CD4-positive, alpha-beta T cell treated with Interleukin-1 beta for 1 hour (primary cell): Measurements from ENCODE around the gene LPAR2.
"Not testable (repeated sequence)": the region's sequence is repeated elsewhere in the genome, so short reads cannot be mapped to it uniquely, and the experiment has no call there.

Source experiments
- DNase-seq, 2 donors: peaks; one replicate each; pipeline ENCODE4 v3.0.0-alpha.2; 2020 to 2022

Gene LPAR2

DNA sequence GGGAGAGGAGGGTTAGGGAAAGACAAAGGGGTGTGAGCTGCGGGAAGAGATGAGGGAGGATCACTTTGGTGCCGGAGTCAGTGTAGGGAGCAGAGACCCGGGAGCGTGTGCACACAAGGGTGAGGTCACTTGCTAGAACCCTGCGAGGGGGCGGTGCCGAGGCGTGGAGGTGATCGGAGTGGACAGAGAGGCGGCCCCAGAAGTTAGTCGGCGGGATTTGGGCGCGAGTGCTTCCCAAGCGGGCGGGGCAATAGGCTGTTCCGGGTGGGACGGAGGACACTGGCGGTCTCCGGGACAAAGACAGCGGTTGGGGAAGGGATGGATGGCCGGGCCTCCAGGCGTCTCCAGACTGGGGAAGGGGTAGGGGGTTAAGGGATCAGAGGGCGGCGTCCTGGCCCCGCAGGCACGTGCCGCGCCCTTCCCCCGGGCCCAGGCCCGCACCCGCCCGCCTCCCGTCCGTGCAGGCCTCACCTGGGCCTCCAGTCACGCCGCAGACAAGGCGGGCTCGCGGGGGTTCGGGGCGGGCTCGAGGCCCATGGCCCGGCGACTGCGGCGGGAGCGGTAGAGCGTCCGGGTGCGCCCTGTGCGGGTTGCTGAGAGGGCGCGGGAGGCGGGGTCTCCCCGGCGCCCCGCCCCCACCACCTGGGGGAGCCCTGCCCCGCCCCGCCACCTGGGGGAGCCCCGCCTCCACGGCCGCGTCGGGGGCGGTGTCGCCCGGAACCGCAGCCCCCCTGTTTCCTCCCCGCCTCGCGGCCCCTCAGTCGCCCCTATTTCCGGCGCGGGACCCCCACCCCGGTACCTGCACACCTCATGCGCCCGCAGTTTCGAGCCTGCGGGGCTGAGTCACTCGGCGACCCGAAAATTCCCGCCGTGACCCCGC lies at the start of gene LPAR2:
Gene LPAR2 (minus strand): TSS at position 600 of the 880 bp plus-strand sequence. CDS start 945 bp downstream, outside the sequence.
- peak; percentile 80 to 84 for DNase-seq

GRCh38 chr19:19677579-19677978 lies 49.6 kb upstream of the LPAR2 start:
- no peak for DNase-seq

- DNase-seq, result no peak
Observed at GRCh38 chr19:19674315-19674714, 46.3 kb upstream of the LPAR2 start.

DNA sequence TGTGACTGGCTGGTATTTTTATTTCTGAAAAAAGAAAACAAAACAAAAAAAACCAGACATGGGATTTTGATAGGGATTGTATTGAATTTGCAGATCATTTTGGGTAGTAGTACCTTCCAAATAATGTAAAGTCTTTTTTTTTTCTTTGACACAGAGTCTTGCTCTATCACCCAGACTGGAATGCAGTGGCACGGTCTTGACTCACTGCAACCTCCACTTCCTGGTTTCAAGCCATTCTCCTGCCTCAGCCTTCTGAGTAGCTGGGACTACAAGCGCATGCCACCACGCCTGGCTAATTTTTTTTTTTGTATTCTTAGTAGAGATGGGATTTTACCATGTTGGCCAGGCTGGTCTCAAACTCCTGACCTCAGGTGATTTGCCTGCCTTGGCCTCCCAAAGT lies 44.8 kb upstream of the LPAR2 start:
- DNase-seq, result no peak

DNA sequence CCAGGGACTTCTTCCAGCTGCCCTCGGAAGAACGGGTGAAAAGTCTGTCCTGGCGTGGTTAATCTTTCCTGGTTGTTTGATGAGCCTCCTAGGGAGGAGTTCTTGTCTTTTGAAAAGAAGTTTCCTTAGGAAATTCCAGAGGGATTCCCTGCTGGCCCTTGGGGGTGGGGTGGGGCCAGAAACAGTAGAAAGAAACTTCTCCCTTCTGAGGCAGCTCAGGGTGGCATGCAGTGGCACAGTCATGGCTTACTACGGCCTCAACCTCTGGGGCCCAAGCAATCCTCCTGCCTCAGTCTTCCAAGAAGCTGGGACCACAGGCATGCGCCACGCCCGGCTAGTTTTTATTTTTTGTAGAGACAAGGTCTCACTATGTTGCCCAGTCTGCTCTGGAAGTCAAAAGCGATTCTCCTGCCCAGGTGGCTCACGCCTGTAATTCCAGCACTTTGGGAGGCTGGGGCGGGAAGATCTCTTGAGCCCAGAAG lies 42.1 kb upstream of the LPAR2 start:
- no peak for DNase-seq

DNA sequence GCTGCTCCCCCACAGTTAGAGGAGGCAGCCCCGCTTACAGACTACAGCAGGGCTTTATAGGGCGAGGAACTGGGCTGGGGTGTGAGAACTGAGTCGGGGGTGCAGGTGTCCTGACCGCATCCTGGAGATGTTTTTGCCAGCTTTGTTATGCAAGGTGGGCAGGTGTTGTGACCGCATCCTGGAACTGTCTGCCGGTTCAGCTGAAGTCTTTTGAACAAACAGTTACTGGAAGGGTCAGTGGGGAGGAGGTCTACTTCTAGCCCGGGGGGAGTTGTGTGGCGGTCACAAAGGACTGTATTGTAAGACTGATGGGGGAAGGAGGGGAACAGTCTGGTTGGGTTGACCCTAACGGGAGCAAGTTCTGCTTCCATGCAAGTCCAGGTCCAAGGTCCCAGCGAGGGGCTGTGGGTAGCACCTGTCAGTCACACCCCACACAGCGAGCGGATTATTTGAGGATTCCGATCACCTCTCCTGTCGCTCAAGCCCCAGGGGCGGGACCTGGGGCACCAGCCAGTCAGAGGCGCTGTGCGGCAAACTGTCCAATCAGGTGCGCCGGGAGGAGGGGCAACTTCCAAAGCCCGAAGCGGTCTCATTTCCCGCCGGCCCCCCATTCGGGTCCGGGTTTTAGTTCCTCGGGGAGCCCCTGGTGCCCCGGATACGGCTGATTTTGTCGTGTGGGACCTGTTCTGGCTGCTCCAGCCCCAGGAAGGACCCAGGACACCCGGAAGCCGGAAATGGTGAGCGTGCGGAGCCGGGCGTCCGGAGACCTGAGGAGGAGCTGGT lies 40.4 kb upstream of the LPAR2 start, which contains the start of gene ZNF101:
Gene ZNF101 (plus strand): TSS at position 610 of the 783 bp plus-strand sequence. CDS start 125 bp downstream, at position 735.
- peak; percentile 94 for DNase-seq

DNA sequence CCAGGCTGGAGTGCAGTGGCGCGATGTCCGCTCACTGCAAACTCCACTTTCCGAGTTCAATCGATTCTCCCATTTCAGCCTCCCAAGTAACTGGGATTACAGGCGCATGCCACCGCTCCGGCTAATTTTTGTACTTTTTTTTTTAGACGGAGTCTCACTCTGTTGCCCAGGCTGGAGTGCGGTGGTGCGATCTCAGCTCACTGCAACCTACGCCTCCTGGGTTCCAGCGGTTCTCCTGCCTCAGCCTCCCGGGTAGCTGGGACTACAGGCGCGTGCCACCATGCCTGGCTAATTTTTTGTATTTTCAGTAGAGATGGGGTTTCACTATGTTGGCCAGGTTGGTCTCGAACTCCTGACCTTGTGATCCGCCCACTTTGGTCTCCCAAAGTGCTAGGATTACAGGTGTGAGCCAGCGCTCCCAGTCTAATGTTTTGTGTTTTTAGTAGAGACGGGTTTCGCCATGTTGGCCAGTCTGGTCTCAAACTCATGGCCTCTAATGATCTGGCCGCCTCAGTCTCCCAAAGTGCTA lies 37.5 kb upstream of the LPAR2 start:
- DNase-seq, result not testable (repeated sequence)

DNA sequence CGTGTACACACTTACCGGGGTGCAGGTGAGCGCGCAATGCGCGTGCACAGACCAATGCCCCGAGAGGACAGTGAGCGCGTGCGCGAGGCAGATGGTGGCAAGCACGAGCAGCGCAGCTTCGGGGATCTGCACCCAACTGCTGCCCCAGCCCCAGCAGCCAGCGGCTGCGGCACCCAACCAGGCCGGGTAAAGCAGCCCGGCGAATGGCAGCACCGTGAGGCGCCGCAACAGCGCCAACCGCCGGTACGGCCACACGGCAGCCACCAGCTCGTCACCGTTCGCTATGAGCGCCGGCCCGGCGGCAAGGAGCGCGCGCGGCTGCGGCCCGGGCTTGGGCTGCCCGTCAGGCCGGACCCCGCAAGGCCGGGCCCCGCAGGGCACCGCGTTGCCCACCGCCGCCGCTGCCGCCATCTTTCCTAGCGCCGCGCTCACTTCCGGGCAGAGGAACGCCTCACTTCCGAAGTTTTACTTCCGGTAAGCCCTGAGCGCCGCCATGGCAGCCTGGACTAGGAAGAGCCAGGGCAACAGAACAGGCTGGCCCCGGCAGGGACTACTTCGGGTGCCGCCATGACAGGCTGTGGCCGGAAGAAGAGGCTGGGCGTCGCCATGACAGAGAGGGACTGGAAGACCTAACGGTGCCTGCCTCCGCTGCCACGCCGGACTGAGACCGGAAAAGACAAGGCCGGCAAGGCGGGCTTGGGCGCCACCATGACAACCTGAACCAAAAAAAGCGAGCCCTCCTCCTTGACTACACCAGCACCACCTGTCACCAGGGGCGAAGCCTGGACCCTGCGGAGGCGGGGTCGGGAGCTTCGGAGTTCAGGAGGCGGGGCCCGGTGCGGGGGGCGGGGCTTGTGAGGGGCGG lies 35.5 kb upstream of the LPAR2 start, which contains the start of gene ATP13A1:
Gene ATP13A1 (minus strand): TSS at position 421 of the 865 bp plus-strand sequence. CDS start 10 bp downstream, at position 411.
- DNase-seq, result peak; percentile 97 to 99

- no peak for DNase-seq
Observed at GRCh38 chr19:19662871-19663255, 34.8 kb upstream of the LPAR2 start.

GRCh38 chr19:19662344-19662743 lies 34.3 kb upstream of the LPAR2 start:
- no peak for DNase-seq

- DNase-seq, result peak; percentile 71
Observed at GRCh38 chr19:19661675-19662251, 33.7 kb upstream of the LPAR2 start.

DNA sequence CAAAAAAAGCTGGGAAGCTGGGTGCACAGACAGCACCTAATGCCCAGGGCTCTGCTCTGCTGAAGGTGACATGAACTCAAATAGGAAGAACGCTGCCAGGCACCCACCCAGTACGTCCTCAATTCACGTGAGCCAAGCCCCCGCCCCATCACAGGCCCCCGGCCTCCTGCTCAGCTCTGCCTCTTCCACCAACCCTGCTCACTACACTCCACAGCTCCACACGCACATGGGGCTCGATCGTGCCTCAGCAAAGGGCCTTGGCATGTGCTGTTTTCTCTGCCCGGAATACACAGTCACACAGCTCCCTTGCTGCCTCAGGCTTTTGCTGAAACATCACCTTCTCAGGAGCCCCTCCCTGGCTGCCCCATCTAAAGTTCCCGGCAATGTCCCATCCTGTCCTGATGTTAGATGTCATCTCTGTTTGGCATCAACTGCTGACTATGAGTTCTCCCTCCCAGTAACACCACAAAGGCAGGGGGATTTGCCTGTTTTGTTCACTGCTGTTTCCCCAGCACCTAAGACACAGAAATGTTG lies 33.2 kb upstream of the LPAR2 start:
- no peak for DNase-seq

GRCh38 chr19:19659646-19660245 lies 31.7 kb upstream of the LPAR2 start:
- DNase-seq, result no peak

- no peak for DNase-seq
Observed at GRCh38 chr19:19657397-19657783, 29.4 kb upstream of the LPAR2 start.

- no peak for DNase-seq
Observed at GRCh38 chr19:19656451-19657396, 28.7 kb upstream of the LPAR2 start.

DNA sequence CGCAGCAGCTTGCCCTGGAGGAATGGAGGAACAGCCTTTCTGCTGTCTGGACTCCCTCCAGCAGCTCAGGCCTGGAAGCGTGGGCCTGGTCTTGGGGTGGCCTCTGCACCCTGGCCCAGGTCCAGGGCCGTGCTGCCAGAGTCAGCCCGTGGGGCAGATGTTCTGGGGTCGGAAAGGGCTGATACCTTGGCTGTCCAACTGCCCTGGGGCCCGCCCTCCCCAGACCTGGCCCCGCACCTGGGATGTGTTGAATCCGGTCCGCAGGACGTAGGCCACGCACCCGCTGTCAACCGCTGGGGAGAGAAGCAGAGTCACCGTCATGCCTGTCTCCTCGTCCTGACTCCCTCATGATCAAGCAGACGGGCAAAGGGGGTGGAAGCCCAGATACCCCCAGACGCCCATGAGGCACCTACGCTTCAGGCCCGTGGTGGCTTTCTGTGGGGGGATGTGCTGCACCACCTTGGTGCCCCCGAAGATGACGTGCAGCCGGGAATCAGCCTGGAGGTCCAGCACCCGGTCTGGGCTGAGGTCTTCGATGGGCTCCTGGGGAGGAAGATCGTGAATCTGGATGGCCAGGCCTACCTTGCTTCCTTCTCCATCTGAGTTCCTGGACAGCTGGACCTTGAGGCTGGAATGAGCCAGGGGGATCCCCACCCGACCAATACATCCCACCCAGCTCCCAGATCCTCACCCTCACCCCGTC lies 27.8 kb upstream of the LPAR2 start:
- DNase-seq, result no peak

GRCh38 chr19:19655051-19655594 lies 27.1 kb upstream of the LPAR2 start:
- DNase-seq, result no peak

DNA sequence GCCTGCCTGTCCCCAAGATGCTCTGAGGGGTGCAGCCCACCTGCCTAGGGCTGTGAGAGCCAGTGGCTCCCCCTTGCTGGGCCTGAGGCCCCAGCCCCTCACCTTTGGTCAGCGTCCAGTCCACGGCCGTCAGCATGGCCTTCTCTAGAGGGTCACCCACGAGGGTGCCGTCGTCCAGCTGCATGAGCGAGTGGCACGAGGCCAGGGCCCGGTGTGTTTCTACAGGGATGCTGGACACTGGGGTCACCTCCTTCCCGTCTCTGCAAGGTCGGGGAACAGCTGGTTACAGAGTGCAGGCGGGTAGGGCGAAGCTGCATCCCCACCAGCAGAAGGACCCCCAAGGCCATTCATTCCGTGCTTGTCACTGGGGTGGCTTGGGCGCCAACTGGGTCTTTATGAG lies 26.4 kb upstream of the LPAR2 start:
- DNase-seq, result no peak

GRCh38 chr19:19653597-19654147 lies 25.7 kb upstream of the LPAR2 start:
- no peak for DNase-seq
